Activated CD8-positive, alpha-beta memory T cell treated with anti-CD3 and anti-CD28 coated beads for 48 hours (primary cell): ENCODE results near the gene CADM2.
"Not testable (repeated sequence)": the region's sequence is repeated elsewhere in the genome, so short reads cannot be mapped to it uniquely, and the experiment has no call there.

Source experiments
- DNase-seq, 3 experiments: peaks; one replicate each; pipeline ENCODE4 v3.0.0-alpha.2; 2020; ENCODE audit warnings: low read depth in 2 of 3, low spot score in 2 of 3

CADM2 gene

GRCh38 chr3:85631070-85631469 is 672.3 kb downstream of the CADM2 start:
- no peak for DNase-seq

GRCh38 chr3:85632921-85633320 is 674.1 kb downstream of the CADM2 start:
- no peak for DNase-seq

- DNase-seq = no peak
These were observed 693.6 kb downstream of the CADM2 start for GRCh38 chr3:85652360-85652759.

GRCh38 chr3:85660451-85660850 is 701.7 kb downstream of the CADM2 start:
- DNase-seq = no peak

GRCh38 chr3:85662462-85662861 is 703.7 kb downstream of the CADM2 start:
- DNase-seq = no peak

GRCh38 chr3:85667744-85668143 is 709.0 kb downstream of the CADM2 start:
- DNase-seq = no peak

- DNase-seq = no peak
These were observed 711.9 kb downstream of the CADM2 start for GRCh38 chr3:85670634-85671205.

GRCh38 chr3:85672761-85673160 is 714.0 kb downstream of the CADM2 start:
- DNase-seq = no peak

GRCh38 chr3:85678713-85679112 is 719.9 kb downstream of the CADM2 start:
- DNase-seq = no peak

GRCh38 chr3:85681906-85682305 is 723.1 kb downstream of the CADM2 start:
- DNase-seq = no peak

- no peak for DNase-seq
These were observed 732.4 kb downstream of the CADM2 start for GRCh38 chr3:85691196-85691595.

- DNase-seq = no peak
These were observed 738.4 kb downstream of the CADM2 start for GRCh38 chr3:85697156-85697555.

- DNase-seq = no peak
These were observed 747.3 kb downstream of the CADM2 start for GRCh38 chr3:85706130-85706529.

GRCh38 chr3:85708325-85708724 is 749.5 kb downstream of the CADM2 start:
- not testable (repeated sequence) for DNase-seq

- DNase-seq = no peak
These were observed 750.6 kb downstream of the CADM2 start for GRCh38 chr3:85709346-85709892.

GRCh38 chr3:85710490-85710889 is 751.7 kb downstream of the CADM2 start:
- no peak for DNase-seq

GRCh38 chr3:85721409-85722145 is 762.8 kb downstream of the CADM2 start:
- no peak for DNase-seq

GRCh38 chr3:85725809-85726208 is 767.0 kb downstream of the CADM2 start:
- no peak for DNase-seq

GRCh38 chr3:85726241-85726640 is 767.5 kb downstream of the CADM2 start:
- DNase-seq = no peak

- no peak for DNase-seq
These were observed 779.1 kb downstream of the CADM2 start for GRCh38 chr3:85737846-85738245.

GRCh38 chr3:85740561-85740960 is 781.8 kb downstream of the CADM2 start:
- no peak for DNase-seq

- no peak for DNase-seq
These were observed 799.7 kb downstream of the CADM2 start for GRCh38 chr3:85758442-85758841.

- DNase-seq = no peak
These were observed 801.6 kb downstream of the CADM2 start for GRCh38 chr3:85760342-85760741.
